Stimulated activated CD8-positive, alpha-beta memory T cell treated with anti-CD3 and anti-CD28 coated beads, Interleukin-15, amount 100 ng/mL, for 48 hours (primary cell): ENCODE measurements around the gene TNFRSF4.

Experiments
- DNase-seq, 2 donors: peaks; one replicate each; pipeline ENCODE4 v3.0.0-alpha.2; 2020; ENCODE audit warnings: low read depth in 2 of 2

TNFRSF4 gene

GRCh38 chr1:1245178-1245816, 31.3 kb upstream of the TNFRSF4 start:
- no peak for DNase-seq

GRCh38 chr1:1244192-1244811, 30.3 kb upstream of the TNFRSF4 start:
- DNase-seq: no peak

- no peak for DNase-seq
Measured at GRCh38 chr1:1243807-1244191, 29.8 kb upstream of the TNFRSF4 start.

- DNase-seq: no peak
Measured at GRCh38 chr1:1243266-1243660, 29.3 kb upstream of the TNFRSF4 start.

GRCh38 chr1:1242461-1243265, 28.7 kb upstream of the TNFRSF4 start:
- no peak for DNase-seq

- no peak for DNase-seq
Measured at GRCh38 chr1:1241588-1242219, 27.8 kb upstream of the TNFRSF4 start.

GRCh38 chr1:1240822-1241587, 27.1 kb upstream of the TNFRSF4 start:
- no peak for DNase-seq

- no peak for DNase-seq
Measured at GRCh38 chr1:1240348-1240732, 26.4 kb upstream of the TNFRSF4 start.

GRCh38 chr1:1239614-1240347, 25.8 kb upstream of the TNFRSF4 start:
- no peak for DNase-seq

- no peak for DNase-seq
Measured at GRCh38 chr1:1239227-1239613, 25.3 kb upstream of the TNFRSF4 start.

GRCh38 chr1:1238702-1239178, 24.8 kb upstream of the TNFRSF4 start:
- no peak for DNase-seq

- no peak for DNase-seq
Measured at GRCh38 chr1:1237874-1238701, 24.1 kb upstream of the TNFRSF4 start.

GRCh38 chr1:1236945-1237873, 23.3 kb upstream of the TNFRSF4 start:
- DNase-seq: no peak

GRCh38 chr1:1236176-1236763, 22.3 kb upstream of the TNFRSF4 start:
- DNase-seq: no peak

- DNase-seq: no peak
Measured at GRCh38 chr1:1235016-1235744, 21.2 kb upstream of the TNFRSF4 start.

- DNase-seq: no peak
Measured at GRCh38 chr1:1234180-1234808, 20.3 kb upstream of the TNFRSF4 start.

- no peak for DNase-seq
Measured at GRCh38 chr1:1233567-1233892, 19.6 kb upstream of the TNFRSF4 start.
